Activated CD8-positive, alpha-beta T cell treated with anti-CD3 and anti-CD28 coated beads for 36 hours (primary cell): ENCODE results near the gene PREX1. TPM values are rescaled to one million over a fixed set of nuclear protein-coding genes. Genes with fewer than 3 reads are reported as not detected.

ENCODE experiments used
- ATAC-seq: fragments of 200-7000 bp; cut with Tn5 transposase; one replicate; pipeline ENCODE4 v1.10.0; 2021; ENCODE audit warnings: mild to moderate bottlenecking, moderate library complexity
- CTCF ChIA-PET: fragments of 350-600 bp; sonication (Branson Sonifier 250); formaldehyde crosslinking; loops from one replicate; lab custom pipeline; 2021; ENCODE audit warnings: antibody characterized with exemption; lab: Charles Lee
- POLR2A ChIA-PET: fragments of 350-600 bp; sonication (Branson Sonifier 250); formaldehyde crosslinking; loops from one replicate; lab custom pipeline; 2021; ENCODE audit warnings: antibody characterized with exemption; lab: Charles Lee
- DNase-seq: peaks from one replicate; pipeline ENCODE4 v3.0.0-alpha.2; 2020
- H3K27ac Mint-ChIP-seq: one replicate; pipeline ENCODE4 v1.8.0; 2021; ENCODE audit warnings: mild to moderate bottlenecking, mixed read lengths
- H3K27me3 Mint-ChIP-seq: one replicate; pipeline ENCODE4 v1.8.0; 2021; ENCODE audit warnings: mixed read lengths
- H3K36me3 Mint-ChIP-seq: one replicate; pipeline ENCODE4 v1.8.0; 2021; ENCODE audit warnings: low read depth, mixed read lengths
- H3K4me1 Mint-ChIP-seq: one replicate; pipeline ENCODE4 v1.8.0; 2021; ENCODE audit warnings: low read depth, mixed read lengths
- H3K4me3 Mint-ChIP-seq: one replicate; pipeline ENCODE4 v1.8.0; 2021; ENCODE audit warnings: mild to moderate bottlenecking, moderate library complexity, mixed read lengths
- H3K9me3 Mint-ChIP-seq: one replicate; pipeline ENCODE4 v1.8.0; 2021; ENCODE audit warnings: mixed read lengths
- CTCF ChIP-seq: fragments of 200-600 bp; IDR thresholded peaks from one replicate; pipeline ENCODE4 v1.8.0; 2022; ENCODE audit warnings: antibody characterized with exemption, mild to moderate bottlenecking
- intact Hi-C: fragments of 100-400 bp; cut with micrococcal nuclease; formaldehyde crosslinking; loops from one replicate; pipeline ENCODE4 v1.10.0; 2022
- total RNA-seq, 2 experiments: library from RNA; stranded (reverse); gene quantifications; one replicate each; pipeline ENCODE4 v1.2.3, GENCODE V29; 2021

Gene PREX1
- total RNA-seq, 2 experiments from 2014 or later = 79.7 to 80.5 TPM

- ATAC-seq (no peak), DNase-seq (no peak)
- POLR2A ChIA-PET = interaction anchor here (0.9 to 1.5 kb wide), 5 partner anchors 9 to 106 kb away, joined by 3 to 5 read pairs (median 3); no protein-coding TSS in a partner anchor
- Mint-ChIP-seq H3K4me1 (peaks cover 72% of the 10 kb centered on the region), H3K27ac (peak overlapping the region; percentile 98), H3K9me3 (no peaks in the 10 kb centered on the region), H3K27me3 (no peaks in the 10 kb centered on the region), H3K36me3 (peaks cover 56% of the 10 kb centered on the region), H3K4me3 (peak overlapping the region; percentile 96)
- TF ChIP-seq CTCF = no peak
- intact Hi-C loops = loop anchor here (2.0 to 5.0 kb wide), 3 partner anchors 41 to 107 kb away; no protein-coding TSS in a partner anchor
- CTCF ChIA-PET = interaction anchor here (0.7 to 1.2 kb wide), 2 partner anchors 81 to 203 kb away, joined by 3 to 4 read pairs; no protein-coding TSS in a partner anchor
These were observed 4.3 kb downstream of the PREX1 start for GRCh38 chr20:48823476-48823875.

GRCh38 chr20:48822879-48823385, 4.9 kb downstream of the PREX1 start:
- Mint-ChIP-seq H3K27me3 (no peaks in the 10 kb centered on the region), H3K4me3 (peak overlapping the region; percentile 96), H3K4me1 (peaks cover 77% of the 10 kb centered on the region), H3K27ac (peak overlapping the region; percentile 98), H3K9me3 (no peaks in the 10 kb centered on the region), H3K36me3 (peaks cover 62% of the 10 kb centered on the region)
- CTCF ChIA-PET = interaction anchor here (0.7 to 1.2 kb wide), 2 partner anchors 81 to 202 kb away, joined by 3 to 4 read pairs; no protein-coding TSS in a partner anchor
- peak; percentile 66 for DNase-seq
- intact Hi-C loops = loop anchor here (2.0 to 5.0 kb wide), 3 partner anchors 41 to 106 kb away; no protein-coding TSS in a partner anchor
- TF ChIP-seq CTCF = no peak
- no peak for ATAC-seq
- POLR2A ChIA-PET = interaction anchor here (0.7 to 1.5 kb wide), 6 partner anchors 9 to 105 kb away, joined by 3 to 5 read pairs (median 4); no protein-coding TSS in a partner anchor

GRCh38 chr20:48822178-48822577, 5.6 kb downstream of the PREX1 start:
- no peaks in the 10 kb centered on the region for H3K27me3 Mint-ChIP-seq
- intact Hi-C loops = loop anchor here (2.0 to 5.0 kb wide), 3 partner anchors 40 to 105 kb away; no protein-coding TSS in a partner anchor
- H3K4me3 Mint-ChIP-seq = peak overlapping the region; percentile 24
- ChIA-PET POLR2A (interaction anchor here (0.7 to 1.6 kb wide), 5 partner anchors 22 to 105 kb away, joined by 3 to 5 read pairs (median 4); no protein-coding TSS in a partner anchor), CTCF (interaction anchor here (1.2 kb wide), 1 partner anchor 82 kb away, joined by 4 read pairs; no protein-coding TSS in a partner anchor)
- H3K9me3 Mint-ChIP-seq = no peaks in the 10 kb centered on the region
- no peak for TF ChIP-seq CTCF
- H3K27ac Mint-ChIP-seq = peak overlapping the region; percentile 85
- no peak for DNase-seq
- peaks cover 84% of the 10 kb centered on the region for H3K4me1 Mint-ChIP-seq
- ATAC-seq = no peak
- H3K36me3 Mint-ChIP-seq = peaks cover 68% of the 10 kb centered on the region

GRCh38 chr20:48821261-48821920, 6.4 kb downstream of the PREX1 start:
- POLR2A ChIA-PET = interaction anchor here (1.1 to 1.6 kb wide), 4 partner anchors 10 to 104 kb away, joined by 3 to 4 read pairs (median 4); no protein-coding TSS in a partner anchor
- DNase-seq (no peak), ATAC-seq (no peak)
- H3K27ac Mint-ChIP-seq = peak overlapping the region; percentile 85
- intact Hi-C loops = loop anchor here (5.0 kb wide), 1 partner anchor 39 kb away; no protein-coding TSS in a partner anchor
- no peak for TF ChIP-seq CTCF
- no peak overlapping the region for H3K4me3 Mint-ChIP-seq
- no peaks in the 10 kb centered on the region for H3K9me3 Mint-ChIP-seq
- CTCF ChIA-PET = no interaction called here
- H3K36me3 Mint-ChIP-seq = peaks cover 71% of the 10 kb centered on the region
- no peaks in the 10 kb centered on the region for H3K27me3 Mint-ChIP-seq
- H3K4me1 Mint-ChIP-seq = peaks cover 92% of the 10 kb centered on the region
